Measurements from ENCODE around the gene APBB2.

GRCh38 chr4:41215969-41216293 is 1.6 kb upstream of the APBB2 start:
- TF ChIP-seq JUN (IDR thresholded peaks at IDR 0.05; ENCODE audit: low read depth, low read length): no peak
- no peak for TF ChIP-seq CTCF (IDR thresholded peaks at IDR 0.05; ENCODE audit: control extremely low read depth in 1 of 3, insufficient read depth in 1 of 3, low read depth in 1 of 3, low read length in 3 of 3)
- no peak for TF ChIP-seq POLR2AphosphoS5 (IDR thresholded peaks at IDR 0.05; ENCODE audit: low read depth, low read length)
- TF ChIP-seq POLR2A (IDR thresholded peaks at IDR 0.05; ENCODE audit: control extremely low read depth in 1 of 2, low read depth in 2 of 2, low read length in 2 of 2): no peak
- no peak for TF ChIP-seq RXRA (IDR thresholded peaks at IDR 0.05; ENCODE audit: insufficient read depth, low read depth, low read length)
- TF ChIP-seq GABPA (IDR thresholded peaks at IDR 0.05; ENCODE audit: borderline replicate concordance, insufficient read depth, low read length): no peak
- no peak for TF ChIP-seq CHD7 (IDR thresholded peaks at IDR 0.05; ENCODE audit: insufficient replicate concordance, low read length)
- TF ChIP-seq MAX (IDR thresholded peaks at IDR 0.05): no peak
- no peak for TF ChIP-seq YY1 (IDR thresholded peaks at IDR 0.05; ENCODE audit: low read depth, low read length)
- no peak for TF ChIP-seq USF2 (IDR thresholded peaks at IDR 0.05; ENCODE audit: low read length)
- no peak for TF ChIP-seq EZH2 (IDR thresholded peaks at IDR 0.05; ENCODE audit: low read depth, low read length, severe bottlenecking)
- TF ChIP-seq CREB1 (IDR thresholded peaks at IDR 0.05): no peak
- no peak for TF ChIP-seq ATF3 (IDR thresholded peaks at IDR 0.05; ENCODE audit: insufficient read depth, low read depth, low read length)
- TF ChIP-seq HDAC2 (IDR thresholded peaks at IDR 0.05; ENCODE audit: borderline replicate concordance in 1 of 2, low read depth in 2 of 2, low read length in 2 of 2): no peak

Data from H1 (cell line).